Measurements from ENCODE around the gene MEGF11. TPM values are rescaled to one million over a fixed set of nuclear protein-coding genes. Genes with fewer than 3 reads are reported as not detected.

MEGF11 gene
- total RNA-seq, 1 experiment from 2014 or later = not detected

- no peaks in the 10 kb centered on the region for H3K36me3 ChIP-seq (ENCODE audit: insufficient read depth, low read length)
- H2AFZ ChIP-seq (ENCODE audit: low read length) = no peak overlapping the region
- H3K4me1 ChIP-seq (ENCODE audit: low read length) = 0 out of 2 replicates have a peak, but pooled peaks cover 3% of the 10 kb centered on the region
- H3K9ac ChIP-seq (ENCODE audit: low read length) = no peak overlapping the region
- H3K9me2 ChIP-seq (replicated peaks; ENCODE audit: insufficient read depth, low read length) = no peaks in the 10 kb centered on the region
- H4K20me1 ChIP-seq (ENCODE audit: insufficient read depth, low read depth, low read length) = no peaks in the 10 kb centered on the region
- no peaks in the 10 kb centered on the region for H3K79me2 ChIP-seq (ENCODE audit: low read length)
- no peak overlapping the region for H3K4me2 ChIP-seq (ENCODE audit: low read depth, low read length, poor library complexity, severe bottlenecking)
- H3K27me3 ChIP-seq (ENCODE audit: low read length) = no peaks in the 10 kb centered on the region
- no peak overlapping the region for H3K27ac ChIP-seq (ENCODE audit: low read length)
- no peak for DNase-seq
- no peaks in the 10 kb centered on the region for H3K9me3 ChIP-seq (ENCODE audit: low read length)
- no peak overlapping the region for H3K4me3 ChIP-seq (ENCODE audit: low read length)
Observed at GRCh38 chr15:66211670-66212562, 41.6 kb downstream of the MEGF11 start.

GRCh38 chr15:66210684-66211083 lies 42.9 kb downstream of the MEGF11 start:
- no peaks in the 10 kb centered on the region for H3K27me3 ChIP-seq (ENCODE audit: low read length)
- H4K20me1 ChIP-seq (ENCODE audit: insufficient read depth, low read depth, low read length) = no peaks in the 10 kb centered on the region
- no peaks in the 10 kb centered on the region for H3K9me2 ChIP-seq (replicated peaks; ENCODE audit: insufficient read depth, low read length)
- no peaks in the 10 kb centered on the region for H3K36me3 ChIP-seq (ENCODE audit: insufficient read depth, low read length)
- DNase-seq = no peak
- H2AFZ ChIP-seq (ENCODE audit: low read length) = no peak overlapping the region
- no peak overlapping the region for H3K27ac ChIP-seq (ENCODE audit: low read length)
- no peak overlapping the region for H3K9ac ChIP-seq (ENCODE audit: low read length)
- H3K4me2 ChIP-seq (ENCODE audit: low read depth, low read length, poor library complexity, severe bottlenecking) = no peak overlapping the region
- H3K79me2 ChIP-seq (ENCODE audit: low read length) = no peaks in the 10 kb centered on the region
- H3K4me3 ChIP-seq (ENCODE audit: low read length) = no peak overlapping the region
- no peaks in the 10 kb centered on the region for H3K9me3 ChIP-seq (ENCODE audit: low read length)
- H3K4me1 ChIP-seq (ENCODE audit: low read length) = 0 out of 2 replicates have a peak, but pooled peaks cover 3% of the 10 kb centered on the region

DNA sequence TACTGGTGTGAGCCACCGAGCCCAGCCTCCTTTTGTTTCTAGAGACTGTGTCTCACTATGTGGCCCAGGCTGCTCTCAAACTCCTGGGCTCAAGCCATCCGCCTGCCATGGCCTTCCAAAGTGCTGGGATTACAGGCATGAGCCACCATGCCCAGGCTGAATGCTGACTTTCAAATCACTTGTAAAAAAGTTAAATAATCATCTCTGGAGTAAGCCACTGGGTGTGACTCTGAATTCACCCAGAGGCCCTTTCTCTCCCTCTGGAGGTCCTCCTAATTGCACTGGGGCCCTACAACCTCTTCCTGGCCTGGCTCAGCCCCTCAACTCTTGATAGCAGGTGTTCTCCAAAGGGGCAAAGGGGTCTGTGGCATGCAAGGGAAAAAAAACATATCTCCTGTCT lies 54.8 kb downstream of the MEGF11 start:
- Histone ChIP-seq H3K9ac (ENCODE audit: low read length) (no peak overlapping the region), H3K4me2 (ENCODE audit: low read depth, low read length, poor library complexity, severe bottlenecking) (no peak overlapping the region), H3K9me3 (ENCODE audit: low read length) (no peaks in the 10 kb centered on the region), H3K27ac (ENCODE audit: low read length) (no peak overlapping the region), H3K36me3 (ENCODE audit: insufficient read depth, low read length) (no peaks in the 10 kb centered on the region), H2AFZ (ENCODE audit: low read length) (no peak overlapping the region), H4K20me1 (ENCODE audit: insufficient read depth, low read depth, low read length) (no peaks in the 10 kb centered on the region), H3K4me3 (ENCODE audit: low read length) (no peak overlapping the region), H3K4me1 (ENCODE audit: low read length) (no peaks in the 10 kb centered on the region), H3K9me2 (replicated peaks; ENCODE audit: insufficient read depth, low read length) (no peaks in the 10 kb centered on the region), H3K79me2 (ENCODE audit: low read length) (no peaks in the 10 kb centered on the region), H3K27me3 (ENCODE audit: low read length) (no peaks in the 10 kb centered on the region; the same call in 1 of the 2 replicates)
- DNase-seq = no peak

GRCh38 chr15:66196602-66197001 lies 56.9 kb downstream of the MEGF11 start:
- no peaks in the 10 kb centered on the region; the same call in 1 of the 2 replicates for H3K27me3 ChIP-seq (ENCODE audit: low read length)
- DNase-seq = no peak
- no peaks in the 10 kb centered on the region for H3K4me1 ChIP-seq (ENCODE audit: low read length)
- H3K9me2 ChIP-seq (replicated peaks; ENCODE audit: insufficient read depth, low read length) = no peaks in the 10 kb centered on the region
- no peak overlapping the region for H2AFZ ChIP-seq (ENCODE audit: low read length)
- H4K20me1 ChIP-seq (ENCODE audit: insufficient read depth, low read depth, low read length) = no peaks in the 10 kb centered on the region
- H3K79me2 ChIP-seq (ENCODE audit: low read length) = no peaks in the 10 kb centered on the region
- H3K36me3 ChIP-seq (ENCODE audit: insufficient read depth, low read length) = no peaks in the 10 kb centered on the region
- no peak overlapping the region for H3K27ac ChIP-seq (ENCODE audit: low read length)
- H3K9ac ChIP-seq (ENCODE audit: low read length) = no peak overlapping the region
- H3K4me2 ChIP-seq (ENCODE audit: low read depth, low read length, poor library complexity, severe bottlenecking) = no peak overlapping the region
- no peak overlapping the region for H3K4me3 ChIP-seq (ENCODE audit: low read length)
- no peaks in the 10 kb centered on the region for H3K9me3 ChIP-seq (ENCODE audit: low read length)

DNA sequence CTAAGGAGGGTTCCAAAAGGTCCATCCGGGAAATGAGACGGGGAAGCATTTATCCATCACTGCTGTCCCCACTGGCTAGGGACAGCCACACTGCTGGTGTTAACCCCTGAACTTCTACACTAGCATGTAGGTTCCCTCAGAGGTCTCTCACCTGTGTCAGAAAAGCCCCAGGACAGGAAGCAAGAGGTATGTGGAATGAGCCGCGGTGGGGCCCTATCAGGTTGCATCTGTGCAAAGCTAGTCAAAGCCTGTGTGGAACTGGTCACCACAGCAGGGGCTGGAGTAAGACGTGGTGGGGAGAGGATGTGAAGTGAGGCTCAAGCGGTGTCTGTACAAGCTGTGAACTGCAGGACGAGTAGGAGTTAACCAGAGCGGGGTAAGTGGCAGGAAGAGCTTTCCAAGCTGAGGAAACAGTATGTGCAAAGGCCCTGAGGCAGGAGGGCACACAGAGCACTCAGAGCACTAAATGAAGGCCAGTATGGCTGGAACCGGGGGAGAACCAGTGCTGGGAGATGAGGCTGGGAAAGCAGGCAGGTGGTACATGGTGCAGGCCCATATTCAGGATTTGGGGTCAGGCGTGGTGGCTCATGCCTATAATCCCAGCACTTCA lies 57.8 kb downstream of the MEGF11 start:
- Histone ChIP-seq H3K79me2 (ENCODE audit: low read length) (no peaks in the 10 kb centered on the region), H3K4me3 (ENCODE audit: low read length) (no peak overlapping the region), H3K4me1 (ENCODE audit: low read length) (no peaks in the 10 kb centered on the region), H3K9ac (ENCODE audit: low read length) (no peak overlapping the region), H3K27me3 (ENCODE audit: low read length) (no peaks in the 10 kb centered on the region; the same call in 1 of the 2 replicates), H3K4me2 (ENCODE audit: low read depth, low read length, poor library complexity, severe bottlenecking) (no peak overlapping the region), H3K9me2 (replicated peaks; ENCODE audit: insufficient read depth, low read length) (no peaks in the 10 kb centered on the region), H4K20me1 (ENCODE audit: insufficient read depth, low read depth, low read length) (no peaks in the 10 kb centered on the region), H3K27ac (ENCODE audit: low read length) (no peak overlapping the region), H3K9me3 (ENCODE audit: low read length) (no peaks in the 10 kb centered on the region), H3K36me3 (ENCODE audit: insufficient read depth, low read length) (no peaks in the 10 kb centered on the region), H2AFZ (ENCODE audit: low read length) (no peak overlapping the region)
- no peak for DNase-seq

GRCh38 chr15:66193066-66193465 lies 60.5 kb downstream of the MEGF11 start:
- H3K4me3 ChIP-seq (ENCODE audit: low read length) = no peak overlapping the region
- H2AFZ ChIP-seq (ENCODE audit: low read length) = no peak overlapping the region
- no peaks in the 10 kb centered on the region for H3K9me2 ChIP-seq (replicated peaks; ENCODE audit: insufficient read depth, low read length)
- H3K4me2 ChIP-seq (ENCODE audit: low read depth, low read length, poor library complexity, severe bottlenecking) = no peak overlapping the region
- H3K9me3 ChIP-seq (ENCODE audit: low read length) = no peaks in the 10 kb centered on the region
- H4K20me1 ChIP-seq (ENCODE audit: insufficient read depth, low read depth, low read length) = 0 out of 2 replicates have a peak, but pooled peaks cover 3% of the 10 kb centered on the region
- DNase-seq = no peak
- H3K79me2 ChIP-seq (ENCODE audit: low read length) = no peaks in the 10 kb centered on the region
- no peaks in the 10 kb centered on the region for H3K36me3 ChIP-seq (ENCODE audit: insufficient read depth, low read length)
- no peaks in the 10 kb centered on the region for H3K27me3 ChIP-seq (ENCODE audit: low read length)
- no peak overlapping the region for H3K9ac ChIP-seq (ENCODE audit: low read length)
- no peaks in the 10 kb centered on the region for H3K4me1 ChIP-seq (ENCODE audit: low read length)
- no peak overlapping the region for H3K27ac ChIP-seq (ENCODE audit: low read length)

- Histone ChIP-seq H3K4me2 (ENCODE audit: low read depth, low read length, poor library complexity, severe bottlenecking) (no peak overlapping the region), H3K4me1 (ENCODE audit: low read length) (no peaks in the 10 kb centered on the region), H4K20me1 (ENCODE audit: insufficient read depth, low read depth, low read length) (0 out of 2 replicates have a peak, but pooled peaks cover 3% of the 10 kb centered on the region), H3K9me3 (ENCODE audit: low read length) (no peaks in the 10 kb centered on the region), H3K9ac (ENCODE audit: low read length) (no peak overlapping the region), H3K9me2 (replicated peaks; ENCODE audit: insufficient read depth, low read length) (no peaks in the 10 kb centered on the region), H3K27ac (ENCODE audit: low read length) (no peak overlapping the region), H3K4me3 (ENCODE audit: low read length) (no peak overlapping the region), H3K79me2 (ENCODE audit: low read length) (no peaks in the 10 kb centered on the region), H2AFZ (ENCODE audit: low read length) (no peak overlapping the region), H3K27me3 (ENCODE audit: low read length) (no peaks in the 10 kb centered on the region), H3K36me3 (ENCODE audit: insufficient read depth, low read length) (no peaks in the 10 kb centered on the region)
- DNase-seq = no peak
Observed at GRCh38 chr15:66190746-66191145, 62.8 kb downstream of the MEGF11 start.

DNA sequence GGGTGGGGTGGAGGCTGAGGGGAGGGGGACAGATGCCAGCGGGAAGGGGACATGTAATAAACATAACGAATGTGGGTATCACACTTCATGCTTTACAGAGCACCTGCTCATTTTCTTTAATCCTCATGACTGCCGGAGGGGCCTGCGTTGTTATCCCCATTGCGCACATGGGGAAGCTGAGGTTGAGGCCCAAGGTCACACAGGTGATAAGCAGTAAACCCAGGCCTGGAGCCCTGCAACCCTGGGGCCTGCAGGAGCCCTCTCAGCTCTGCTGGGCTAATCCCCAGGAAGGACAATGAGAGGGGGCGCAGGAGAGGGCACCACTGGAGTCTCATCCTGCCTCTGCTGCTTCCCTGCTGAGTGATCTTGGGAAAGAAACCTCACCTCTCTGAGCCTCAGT lies 64.3 kb downstream of the MEGF11 start:
- Histone ChIP-seq H3K27me3 (ENCODE audit: low read length) (no peaks in the 10 kb centered on the region), H3K9me2 (replicated peaks; ENCODE audit: insufficient read depth, low read length) (no peaks in the 10 kb centered on the region), H3K4me2 (ENCODE audit: low read depth, low read length, poor library complexity, severe bottlenecking) (no peak overlapping the region), H3K36me3 (ENCODE audit: insufficient read depth, low read length) (no peaks in the 10 kb centered on the region), H3K79me2 (ENCODE audit: low read length) (no peaks in the 10 kb centered on the region), H4K20me1 (ENCODE audit: insufficient read depth, low read depth, low read length) (0 out of 2 replicates have a peak, but pooled peaks cover 3% of the 10 kb centered on the region), H3K4me1 (ENCODE audit: low read length) (no peaks in the 10 kb centered on the region), H3K9me3 (ENCODE audit: low read length) (no peaks in the 10 kb centered on the region), H3K4me3 (ENCODE audit: low read length) (no peak overlapping the region), H3K9ac (ENCODE audit: low read length) (no peak overlapping the region), H2AFZ (ENCODE audit: low read length) (no peak overlapping the region), H3K27ac (ENCODE audit: low read length) (no peak overlapping the region)
- DNase-seq = no peak

Data from Karpas-422 (cell line).